Pons (tissue), 1 donor: ENCODE data around the gene C17orf107.
"Not testable (repeated sequence)": the region's sequence is repeated elsewhere in the genome, so short reads cannot be mapped to it uniquely, and the experiment has no call there.

ENCODE experiments used
- DNase-seq: peaks from one replicate; pipeline ENCODE4 v3.0.0-alpha.2; 2016; ENCODE audit warnings: low spot score

C17orf107 gene

GRCh38 chr17:4900231-4901107 lies 1.1 kb downstream of the C17orf107 start:
- no peak for DNase-seq

DNA sequence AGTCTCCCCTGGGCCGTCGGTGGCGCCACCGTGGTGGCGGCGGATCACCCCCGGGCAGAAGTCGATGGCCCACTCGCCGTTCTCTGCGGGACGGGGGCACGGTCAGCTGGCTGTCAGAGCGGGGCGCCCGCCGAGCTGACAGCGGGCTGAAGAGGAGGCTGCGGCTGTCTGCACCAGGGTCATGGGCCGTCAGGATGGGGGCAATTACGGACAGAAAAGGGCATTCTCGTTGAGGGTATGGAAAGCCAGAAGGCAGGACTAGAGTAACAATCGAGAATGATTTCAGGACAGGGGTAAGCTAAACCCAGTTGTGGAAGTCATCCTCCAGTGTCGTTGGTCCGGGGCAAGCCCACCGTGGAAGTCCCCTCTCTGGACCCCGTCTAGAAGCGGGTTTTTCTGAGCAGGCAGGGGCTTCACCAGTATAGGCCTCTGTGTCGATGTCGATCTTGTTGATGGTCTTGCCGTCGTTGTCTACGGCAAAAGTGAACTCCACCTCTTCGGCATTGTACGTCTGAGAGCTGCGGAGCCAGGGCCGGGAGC lies 1.8 kb downstream of the C17orf107 start:
- DNase-seq, result no peak

DNA sequence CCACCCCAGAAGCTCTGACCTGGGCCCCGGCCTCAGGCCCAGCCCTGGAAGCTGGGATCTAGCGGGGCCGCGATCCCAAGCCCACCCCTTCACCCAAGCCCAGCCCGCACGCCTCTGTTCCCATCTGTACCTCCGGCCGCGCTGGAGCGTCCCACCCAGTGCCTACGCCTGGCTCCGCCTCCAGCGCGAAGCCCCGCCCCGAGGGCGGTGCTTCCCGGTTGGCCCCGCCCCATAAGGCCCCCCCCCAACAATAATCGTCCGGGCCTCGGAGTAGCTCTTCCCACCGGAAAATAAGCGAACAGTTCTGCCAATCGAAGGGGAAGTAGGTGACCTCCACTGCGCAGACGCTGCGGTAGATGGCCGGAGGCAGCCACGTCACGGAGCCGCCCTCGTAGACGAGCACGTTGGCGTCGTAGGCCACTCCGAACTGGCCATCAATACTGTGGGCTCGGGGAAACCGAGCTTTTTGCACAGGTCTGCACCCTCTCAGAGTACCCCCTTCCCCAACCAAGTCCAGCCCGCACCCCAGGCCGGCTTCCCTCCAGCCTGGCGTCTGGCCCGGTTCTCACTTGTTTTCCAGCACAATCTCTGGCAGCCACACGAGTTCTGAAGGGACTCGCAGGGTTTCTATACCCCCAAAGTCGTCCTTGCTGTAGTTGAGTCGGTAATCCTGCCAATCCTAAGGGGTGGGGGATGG lies 2.5 kb downstream of the C17orf107 start:
- peak; percentile 47 for DNase-seq

DNA sequence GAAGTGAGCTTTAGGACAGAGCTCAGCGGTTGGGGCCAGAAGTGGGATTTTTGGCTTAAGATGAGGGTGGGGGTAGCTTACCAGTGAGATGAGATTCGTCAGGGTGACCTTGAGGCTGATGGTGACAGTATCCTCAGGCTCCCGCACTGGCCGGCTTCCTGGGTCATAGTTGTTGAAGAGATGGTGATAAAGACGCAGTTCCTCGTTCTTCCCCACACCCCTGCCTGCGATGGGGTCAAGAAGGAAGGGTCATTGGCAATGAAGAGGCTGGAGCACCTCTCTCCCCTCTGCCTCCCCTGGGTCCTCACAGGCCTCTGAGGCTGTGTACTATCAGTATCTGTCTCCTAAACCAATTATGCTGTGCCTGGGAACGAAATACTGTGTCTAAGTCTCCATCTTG lies 3.2 kb downstream of the C17orf107 start:
- DNase-seq, result no peak

DNA sequence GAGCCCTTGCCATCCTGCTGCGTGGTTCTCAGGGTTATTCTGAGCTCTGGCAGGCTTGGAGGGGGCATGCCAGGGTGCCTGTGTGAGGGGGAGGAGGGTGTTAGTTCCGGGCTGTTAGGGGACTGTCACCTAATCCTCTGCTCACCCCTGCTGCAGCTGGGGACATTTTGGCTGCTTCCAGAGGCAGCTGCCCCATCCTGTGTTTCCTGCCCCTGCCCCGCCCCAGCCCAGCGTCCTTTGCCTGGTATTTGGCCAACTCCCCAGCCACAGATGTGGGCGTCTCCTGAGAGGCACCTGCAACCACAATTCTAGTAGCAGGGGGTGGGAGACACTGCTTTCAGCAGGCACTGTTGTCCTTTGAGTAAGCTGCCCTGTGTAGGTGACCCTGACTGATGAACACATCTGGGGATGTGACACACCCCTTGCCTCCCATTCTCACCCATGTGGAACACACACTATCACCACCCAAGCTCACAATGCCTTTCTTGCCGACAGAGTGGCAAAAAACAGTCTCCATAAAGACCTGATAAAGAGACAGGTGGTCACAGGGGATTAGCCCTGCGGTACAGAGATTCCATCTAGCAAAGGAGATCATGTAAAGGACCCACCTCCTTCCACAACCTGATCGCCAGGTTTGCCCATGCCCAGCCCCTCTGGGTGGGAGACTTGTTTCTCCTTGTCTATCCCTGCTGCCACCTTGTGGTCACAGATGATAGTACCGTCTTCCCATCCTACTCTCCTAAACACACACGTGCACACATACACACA lies 3.9 kb downstream of the C17orf107 start, which contains the start of gene CHRNE:
CHRNE (minus strand) TSS at position 48 of the 768 bp plus-strand sequence; CDS start at position 13, 35 bp downstream.
- DNase-seq, result peak; percentile 85

DNA sequence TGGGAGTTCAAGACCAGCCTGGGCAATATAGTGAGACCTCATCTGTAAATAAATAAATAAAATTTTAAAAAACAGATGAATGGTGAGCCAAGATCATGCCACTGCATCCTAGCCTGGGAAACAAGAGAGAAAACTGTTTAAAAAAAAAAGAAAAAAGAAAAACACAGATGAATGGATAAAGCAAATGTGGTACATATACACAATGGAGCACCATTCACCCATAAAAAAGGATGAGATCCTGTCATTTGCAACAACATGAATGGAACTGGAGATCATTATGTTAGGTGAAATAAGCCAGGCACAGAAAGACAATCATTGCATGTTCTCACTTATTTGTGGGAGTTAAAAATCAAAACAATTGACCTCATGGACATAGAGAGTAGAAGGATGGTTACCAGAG lies 7.3 kb downstream of the C17orf107 start:
- DNase-seq, result not testable (repeated sequence)

DNA sequence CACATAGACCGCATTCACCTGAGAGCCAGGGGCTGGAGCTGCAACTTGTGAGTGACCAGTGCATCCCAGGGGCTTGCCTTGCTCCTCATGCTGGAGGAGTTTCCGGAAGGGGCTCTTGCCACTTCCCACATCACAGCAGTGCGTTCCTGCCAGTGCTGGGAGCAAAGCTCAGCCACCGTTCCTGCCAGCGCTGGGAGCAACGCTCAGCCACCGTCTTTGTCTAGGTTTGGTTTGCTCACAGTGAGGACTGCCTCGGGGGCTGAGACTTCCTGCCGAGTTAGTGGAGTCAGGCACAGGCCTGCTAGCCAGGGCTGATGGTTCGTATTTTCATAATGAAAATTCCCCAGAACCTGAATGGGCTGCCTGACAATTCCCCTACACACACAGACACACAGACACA lies 9.0 kb downstream of the C17orf107 start:
- DNase-seq, result no peak

- peak; percentile 90 for DNase-seq
Measured at GRCh38 chr17:4908711-4909496, 9.6 kb downstream of the C17orf107 start.

DNA sequence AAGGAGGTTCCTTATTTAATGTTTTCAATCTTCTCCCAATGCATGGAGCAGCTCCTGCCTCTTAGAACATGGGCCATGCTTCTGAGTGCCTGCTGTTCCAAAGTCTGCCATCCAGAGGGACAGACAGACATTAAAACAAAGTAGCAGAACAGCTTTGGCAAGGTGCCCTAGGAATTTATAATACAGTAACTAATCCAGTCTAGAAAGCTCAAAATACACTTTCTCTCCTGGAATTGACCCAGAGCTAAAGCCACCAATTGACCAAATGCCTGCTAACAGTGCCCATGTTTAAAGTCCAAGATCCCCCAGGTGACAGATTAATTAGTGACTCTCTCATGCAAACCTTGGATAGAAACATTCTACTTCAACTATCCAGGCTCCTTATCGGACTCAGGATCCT lies 14.7 kb downstream of the C17orf107 start:
- DNase-seq, result no peak

GRCh38 chr17:4914551-4914950 lies 15.2 kb downstream of the C17orf107 start:
- DNase-seq, result not testable (repeated sequence)

- DNase-seq, result no peak
Measured at GRCh38 chr17:4919511-4920047, 20.2 kb downstream of the C17orf107 start.

DNA sequence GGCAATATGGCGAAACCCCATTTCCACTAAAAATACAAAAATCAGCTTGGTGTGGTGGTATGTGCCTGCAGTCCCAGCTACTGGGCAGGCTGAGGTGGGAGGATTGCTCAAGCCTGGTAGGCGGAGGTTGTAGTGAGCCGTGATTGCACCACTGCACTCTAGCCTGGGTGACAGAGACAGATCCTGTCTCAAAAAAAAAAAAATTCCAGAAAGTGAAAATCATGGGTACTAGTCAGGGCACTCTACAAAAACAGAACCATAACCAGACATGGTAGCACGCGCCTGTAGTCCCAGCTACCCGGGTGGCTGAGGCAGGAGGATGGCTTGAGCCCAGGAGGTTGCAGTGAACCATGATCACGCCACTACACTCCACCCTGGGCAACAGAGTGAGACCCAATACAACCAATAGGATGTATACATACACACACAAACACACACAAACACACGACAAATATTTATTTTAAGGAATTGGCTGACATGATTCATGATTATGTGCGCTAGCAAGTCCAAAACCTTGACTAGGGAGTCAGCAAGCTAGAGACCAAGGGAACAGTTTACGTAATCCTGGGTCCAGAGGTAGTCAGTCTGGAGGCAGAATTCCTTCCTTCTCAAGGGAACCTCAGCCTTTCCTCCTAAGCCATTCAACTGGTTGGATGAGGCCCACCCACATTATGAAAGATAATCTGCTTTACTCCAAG lies 21.2 kb downstream of the C17orf107 start:
- no peak for DNase-seq

- no peak for DNase-seq
Measured at GRCh38 chr17:4921320-4921719, 22.0 kb downstream of the C17orf107 start.

- not testable (repeated sequence) for DNase-seq
Measured at GRCh38 chr17:4926577-4927335, 27.4 kb downstream of the C17orf107 start.

DNA sequence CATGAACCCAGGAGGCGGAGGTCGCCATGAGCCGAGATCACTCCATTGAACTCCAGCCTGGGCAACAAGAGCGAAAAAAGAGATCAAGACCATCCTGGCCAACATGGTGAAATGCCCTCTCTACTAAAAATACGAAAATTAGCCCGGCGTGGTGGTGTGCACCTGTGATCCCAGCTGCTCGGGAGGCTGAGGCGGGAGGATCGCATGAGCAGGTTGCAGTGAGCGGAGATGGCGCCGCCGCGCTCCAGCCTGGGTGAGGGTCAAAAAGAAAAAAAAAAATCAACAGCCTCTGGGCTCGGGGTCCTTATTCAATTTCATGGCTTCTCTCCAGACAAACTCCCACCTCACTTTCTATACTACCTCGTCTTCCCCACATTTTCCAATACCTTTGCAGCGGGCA lies 29.5 kb downstream of the C17orf107 start:
- no peak for DNase-seq

- DNase-seq, result no peak
Measured at GRCh38 chr17:4931963-4932362, 32.6 kb downstream of the C17orf107 start, which contains the start of gene GP1BA. Gene GP1BA (plus strand): TSS chr17:4932277. CDS start chr17:4932605, 328 bp downstream.

DNA sequence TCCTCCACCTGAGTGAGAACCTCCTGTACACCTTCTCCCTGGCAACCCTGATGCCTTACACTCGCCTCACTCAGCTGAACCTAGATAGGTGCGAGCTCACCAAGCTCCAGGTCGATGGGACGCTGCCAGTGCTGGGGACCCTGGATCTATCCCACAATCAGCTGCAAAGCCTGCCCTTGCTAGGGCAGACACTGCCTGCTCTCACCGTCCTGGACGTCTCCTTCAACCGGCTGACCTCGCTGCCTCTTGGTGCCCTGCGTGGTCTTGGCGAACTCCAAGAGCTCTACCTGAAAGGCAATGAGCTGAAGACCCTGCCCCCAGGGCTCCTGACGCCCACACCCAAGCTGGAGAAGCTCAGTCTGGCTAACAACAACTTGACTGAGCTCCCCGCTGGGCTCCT lies 33.4 kb downstream of the C17orf107 start:
- DNase-seq, result no peak

DNA sequence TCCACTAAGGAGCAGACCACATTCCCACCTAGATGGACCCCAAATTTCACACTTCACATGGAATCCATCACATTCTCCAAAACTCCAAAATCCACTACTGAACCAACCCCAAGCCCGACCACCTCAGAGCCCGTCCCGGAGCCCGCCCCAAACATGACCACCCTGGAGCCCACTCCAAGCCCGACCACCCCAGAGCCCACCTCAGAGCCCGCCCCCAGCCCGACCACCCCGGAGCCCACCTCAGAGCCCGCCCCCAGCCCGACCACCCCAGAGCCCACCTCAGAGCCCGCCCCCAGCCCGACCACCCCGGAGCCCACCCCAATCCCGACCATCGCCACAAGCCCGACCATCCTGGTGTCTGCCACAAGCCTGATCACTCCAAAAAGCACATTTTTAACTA lies 34.3 kb downstream of the C17orf107 start:
- DNase-seq, result no peak

DNA sequence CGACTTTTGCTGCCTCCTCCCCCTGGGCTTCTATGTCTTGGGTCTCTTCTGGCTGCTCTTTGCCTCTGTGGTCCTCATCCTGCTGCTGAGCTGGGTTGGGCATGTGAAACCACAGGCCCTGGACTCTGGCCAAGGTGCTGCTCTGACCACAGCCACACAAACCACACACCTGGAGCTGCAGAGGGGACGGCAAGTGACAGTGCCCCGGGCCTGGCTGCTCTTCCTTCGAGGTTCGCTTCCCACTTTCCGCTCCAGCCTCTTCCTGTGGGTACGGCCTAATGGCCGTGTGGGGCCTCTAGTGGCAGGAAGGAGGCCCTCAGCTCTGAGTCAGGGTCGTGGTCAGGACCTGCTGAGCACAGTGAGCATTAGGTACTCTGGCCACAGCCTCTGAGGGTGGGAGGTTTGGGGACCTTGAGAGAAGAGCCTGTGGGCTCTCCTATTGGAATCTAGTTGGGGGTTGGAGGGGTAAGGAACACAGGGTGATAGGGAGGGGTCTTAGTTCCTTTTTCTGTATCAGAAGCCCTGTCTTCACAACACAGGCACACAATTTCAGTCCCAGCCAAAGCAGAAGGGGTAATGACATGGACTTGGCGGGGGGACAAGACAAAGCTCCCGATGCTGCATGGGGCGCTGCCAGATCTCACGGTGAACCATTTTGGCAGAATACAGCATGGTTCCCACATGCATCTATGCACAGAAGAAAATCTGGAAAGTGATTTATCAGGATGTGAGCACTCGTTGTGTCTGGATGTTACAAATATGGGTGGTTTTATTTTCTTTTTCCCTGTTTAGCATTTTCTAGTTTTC lies 35.0 kb downstream of the C17orf107 start:
- DNase-seq, result no peak
